Endodermal cell (in vitro differentiated cells): Measurements from ENCODE around the gene C1orf198. TPM values are rescaled to one million over a fixed set of nuclear protein-coding genes. Genes with fewer than 3 reads are reported as not detected.

Experiments
- DNase-seq: peaks from one replicate; pipeline ENCODE4 v3.0.0-alpha.2; 2017
- H3K27ac ChIP-seq: 2 replicates; pipeline ENCODE4 v1.5.1; 2013; ENCODE audit warnings: mild to moderate bottlenecking, low read depth, low read length, moderate library complexity
- H3K27me3 ChIP-seq: 2 replicates; pipeline ENCODE4 v1.6.1; 2013; ENCODE audit warnings: mild to moderate bottlenecking, low read length, moderate library complexity; ENCODE audit not compliant: insufficient read depth, control insufficient read depth, poor library complexity, severe bottlenecking
- H3K36me3 ChIP-seq: 2 replicates; pipeline ENCODE4 v1.7.0; 2013; ENCODE audit warnings: mild to moderate bottlenecking, low read length, moderate library complexity; ENCODE audit not compliant: control insufficient read depth, insufficient read depth
- H3K4me1 ChIP-seq: one replicate; pipeline ENCODE4 v1.7.0; 2013; ENCODE audit warnings: low read length; ENCODE audit not compliant: control insufficient read depth, insufficient read depth
- H3K4me3 ChIP-seq: 2 replicates; pipeline ENCODE4 v1.5.1; 2013; ENCODE audit warnings: mild to moderate bottlenecking, low read length, moderate library complexity
- H3K9ac ChIP-seq: 2 replicates; pipeline ENCODE4 v1.6.1; 2013; ENCODE audit warnings: mild to moderate bottlenecking, low read length, moderate library complexity; ENCODE audit not compliant: poor library complexity, severe bottlenecking; ENCODE audit errors: extremely low read depth
- H3K9me3 ChIP-seq: 2 replicates; pipeline ENCODE4 v1.6.1; 2013; ENCODE audit warnings: mild to moderate bottlenecking, low read length, moderate library complexity; ENCODE audit not compliant: control insufficient read depth
- H3K27ac Mint-ChIP-seq: 2 replicates; pipeline ENCODE4 v1.8.0; 2020; ENCODE audit warnings: mixed read lengths
- H3K27me3 Mint-ChIP-seq: 2 replicates; pipeline ENCODE4 v1.8.0; 2021; ENCODE audit warnings: mild to moderate bottlenecking, mixed read lengths; ENCODE audit not compliant: insufficient read depth
- H3K36me3 Mint-ChIP-seq: 2 replicates; pipeline ENCODE4 v1.8.0; 2020; ENCODE audit warnings: low read depth, mixed read lengths
- H3K4me1 Mint-ChIP-seq: 2 replicates; pipeline ENCODE4 v1.8.0; 2020; ENCODE audit warnings: mixed read lengths
- H3K4me3 Mint-ChIP-seq: 2 replicates; pipeline ENCODE4 v1.8.0; 2020; ENCODE audit warnings: mild to moderate bottlenecking, moderate library complexity, mixed read lengths
- H3K9me3 Mint-ChIP-seq: 2 replicates; pipeline ENCODE4 v1.8.0; 2020; ENCODE audit warnings: mild to moderate bottlenecking, mixed read lengths
- WGBS, 2 experiments: methylation state at CpG; one replicate each; pipeline versions ENCODE4 v1.1.5 to v1.1.7; 2013; ENCODE audit warnings: missing lambda C conversion rate in 2 of 2, mixed read lengths in 1 of 2; ENCODE audit not compliant: insufficient coverage in 1 of 2, insufficient read length in 1 of 2; 5-methylcytosine and 5-hydroxymethylcytosine counted together
- total RNA-seq, 2 donors: library from RNA; stranded (reverse); fragmentation: NEBNext Ultra II Directional in 1 of 2; extraction: Animal tissue kit (Norgen Biotek cat#: 25700) in 1 of 2; gene quantifications; 2 replicates in 1 of 2; 3 replicates in 1 of 2; pipeline ENCODE4 v1.2.1, GENCODE V29; 2021
- TF ChIP-seq, protein P1 (sequence below): fragments of 200-600 bp; sonication (generic); conservative IDR thresholded peaks from 2 replicates; pipeline ENCODE4 v1.5.0; 2021; ENCODE audit warnings: antibody characterized with exemption, mild to moderate bottlenecking

C1orf198 gene
- total RNA-seq, 2 donors from 2014 or later, result 37.5 to 44.8 TPM

DNA sequence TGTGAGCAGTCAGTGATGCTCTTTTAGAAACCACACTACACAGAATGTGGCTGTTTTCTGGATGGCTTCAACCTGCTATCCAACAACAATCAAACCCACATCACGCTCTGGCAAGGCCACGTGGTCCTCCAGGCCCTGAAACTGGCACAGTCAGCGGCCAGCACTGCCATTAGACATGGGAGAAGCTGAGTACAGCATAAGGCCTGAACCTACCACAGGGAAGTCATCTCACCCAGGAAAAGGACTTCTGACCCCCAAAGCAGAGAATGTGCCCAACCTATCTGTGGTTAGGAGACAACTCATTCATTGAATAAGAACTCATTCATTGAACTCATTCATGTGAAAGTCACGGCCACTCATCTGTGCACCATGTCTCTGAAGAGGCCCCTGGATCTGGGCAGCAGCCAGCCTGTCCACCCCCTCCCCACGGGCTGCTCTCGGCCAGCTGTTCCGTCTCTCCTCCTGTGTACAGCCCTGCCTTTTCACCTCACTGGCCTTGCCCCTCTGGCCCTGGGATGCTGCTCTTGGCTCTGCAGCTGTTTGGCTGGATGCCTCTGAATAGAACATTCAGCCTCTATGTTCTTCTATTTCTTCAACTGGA, 41.1 kb downstream of the C1orf198 start:
- H3K4me3 Mint-ChIP-seq, result no peak overlapping the region
- H3K9me3 Mint-ChIP-seq, result no peaks in the 10 kb centered on the region

DNA sequence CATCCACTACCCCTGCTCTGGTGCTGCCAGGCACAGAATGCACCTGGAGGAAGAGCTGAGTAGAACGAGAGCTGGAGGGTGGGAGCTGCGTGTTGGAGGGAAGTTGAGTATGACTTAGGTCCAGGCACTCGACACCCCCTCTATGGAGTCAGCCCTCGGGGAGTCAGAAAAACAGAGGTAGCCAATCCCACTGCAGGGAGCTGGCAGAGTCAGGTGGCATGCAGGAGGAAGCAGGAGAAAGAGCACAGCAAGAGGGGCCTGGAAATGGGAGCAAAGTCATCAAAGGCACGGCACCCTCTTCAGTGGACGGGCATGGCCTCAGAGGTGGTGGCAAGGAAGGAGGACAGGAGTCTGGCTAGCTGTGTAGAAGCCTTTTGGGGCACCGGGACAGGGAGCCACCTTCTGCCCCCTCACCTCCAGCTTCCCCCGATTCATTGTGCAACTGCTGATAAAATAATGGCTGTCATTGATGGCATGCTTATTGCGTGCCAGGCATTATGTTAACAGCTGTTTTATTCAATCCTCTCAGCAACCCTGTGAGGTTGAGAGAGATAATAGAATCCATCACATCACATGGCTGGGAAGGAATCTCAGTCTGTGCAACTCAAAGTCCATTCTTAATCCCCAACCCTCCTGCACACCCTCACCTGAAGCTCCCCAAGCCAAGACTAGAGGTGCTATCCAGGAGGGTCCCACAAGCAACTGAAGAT, 42.0 kb downstream of the C1orf198 start:
- no peak overlapping the region for H3K27ac Mint-ChIP-seq
- Histone ChIP-seq H3K9ac (no peak overlapping the region), H3K36me3 (no peaks in the 10 kb centered on the region), H3K4me1 (no peaks in the 10 kb centered on the region), H3K27ac (no peak overlapping the region), H3K27me3 (no peaks in the 10 kb centered on the region), H3K9me3 (no peaks in the 10 kb centered on the region), H3K4me3 (no peak overlapping the region)
- TF ChIP-seq, protein P1, sequence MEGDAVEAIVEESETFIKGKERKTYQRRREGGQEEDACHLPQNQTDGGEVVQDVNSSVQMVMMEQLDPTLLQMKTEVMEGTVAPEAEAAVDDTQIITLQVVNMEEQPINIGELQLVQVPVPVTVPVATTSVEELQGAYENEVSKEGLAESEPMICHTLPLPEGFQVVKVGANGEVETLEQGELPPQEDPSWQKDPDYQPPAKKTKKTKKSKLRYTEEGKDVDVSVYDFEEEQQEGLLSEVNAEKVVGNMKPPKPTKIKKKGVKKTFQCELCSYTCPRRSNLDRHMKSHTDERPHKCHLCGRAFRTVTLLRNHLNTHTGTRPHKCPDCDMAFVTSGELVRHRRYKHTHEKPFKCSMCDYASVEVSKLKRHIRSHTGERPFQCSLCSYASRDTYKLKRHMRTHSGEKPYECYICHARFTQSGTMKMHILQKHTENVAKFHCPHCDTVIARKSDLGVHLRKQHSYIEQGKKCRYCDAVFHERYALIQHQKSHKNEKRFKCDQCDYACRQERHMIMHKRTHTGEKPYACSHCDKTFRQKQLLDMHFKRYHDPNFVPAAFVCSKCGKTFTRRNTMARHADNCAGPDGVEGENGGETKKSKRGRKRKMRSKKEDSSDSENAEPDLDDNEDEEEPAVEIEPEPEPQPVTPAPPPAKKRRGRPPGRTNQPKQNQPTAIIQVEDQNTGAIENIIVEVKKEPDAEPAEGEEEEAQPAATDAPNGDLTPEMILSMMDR, result no peak
- H3K9me3 Mint-ChIP-seq, result no peaks in the 10 kb centered on the region
- no peaks in the 10 kb centered on the region for H3K4me1 Mint-ChIP-seq
- H3K36me3 Mint-ChIP-seq, result no peaks in the 10 kb centered on the region
- DNase-seq, result peak; percentile 39
- peaks cover 4% of the 10 kb centered on the region for H3K27me3 Mint-ChIP-seq
- 93 to 96% methylated on average over 8 to 9 of the region's 9 CpGs for WGBS, 2 experiments
- H3K4me3 Mint-ChIP-seq, result no peak overlapping the region

More for the DNA sequence above, 41.1 kb downstream of the C1orf198 start:
- no peak overlapping the region for H3K9ac ChIP-seq
- 90 to 96% methylated on average over 4 to 7 of the region's 7 CpGs for WGBS, 2 experiments
- H3K4me1 Mint-ChIP-seq, result no peaks in the 10 kb centered on the region
- no peaks in the 10 kb centered on the region for H3K36me3 ChIP-seq
- H3K27ac ChIP-seq, result no peak overlapping the region
- TF ChIP-seq, protein P1, result no peak
- H3K27me3 ChIP-seq, result no peaks in the 10 kb centered on the region
- no peaks in the 10 kb centered on the region for H3K4me1 ChIP-seq
- no peak overlapping the region for H3K27ac Mint-ChIP-seq
- peak; percentile 21 for DNase-seq
- no peaks in the 10 kb centered on the region for H3K9me3 ChIP-seq
- H3K36me3 Mint-ChIP-seq, result no peaks in the 10 kb centered on the region
- H3K4me3 ChIP-seq, result no peak overlapping the region
- peaks cover 4% of the 10 kb centered on the region for H3K27me3 Mint-ChIP-seq

GRCh38 chr1:230825761-230826160, 42.6 kb downstream of the C1orf198 start:
- no peak overlapping the region for H3K9ac ChIP-seq
- H3K4me1 Mint-ChIP-seq, result no peaks in the 10 kb centered on the region
- H3K9me3 ChIP-seq, result no peaks in the 10 kb centered on the region
- no peaks in the 10 kb centered on the region for H3K36me3 Mint-ChIP-seq
- WGBS, 2 experiments, result 92 to 100% methylated on average over 2 to 3 of the region's 3 CpGs
- no peak overlapping the region for H3K27ac Mint-ChIP-seq
- H3K9me3 Mint-ChIP-seq, result no peaks in the 10 kb centered on the region
- H3K27me3 ChIP-seq, result no peaks in the 10 kb centered on the region
- H3K36me3 ChIP-seq, result no peaks in the 10 kb centered on the region
- H3K4me3 Mint-ChIP-seq, result no peak overlapping the region
- no peak for DNase-seq
- no peak overlapping the region for H3K4me3 ChIP-seq
- no peaks in the 10 kb centered on the region for H3K4me1 ChIP-seq
- peaks cover 4% of the 10 kb centered on the region for H3K27me3 Mint-ChIP-seq
- H3K27ac ChIP-seq, result no peak overlapping the region
- TF ChIP-seq, protein P1, result no peak
